ENCODE data around the gene PTPN20.
A peak's percentile ranks its signal among the peaks of the same experiment; 100 is the strongest.

PTPN20 gene

DNA sequence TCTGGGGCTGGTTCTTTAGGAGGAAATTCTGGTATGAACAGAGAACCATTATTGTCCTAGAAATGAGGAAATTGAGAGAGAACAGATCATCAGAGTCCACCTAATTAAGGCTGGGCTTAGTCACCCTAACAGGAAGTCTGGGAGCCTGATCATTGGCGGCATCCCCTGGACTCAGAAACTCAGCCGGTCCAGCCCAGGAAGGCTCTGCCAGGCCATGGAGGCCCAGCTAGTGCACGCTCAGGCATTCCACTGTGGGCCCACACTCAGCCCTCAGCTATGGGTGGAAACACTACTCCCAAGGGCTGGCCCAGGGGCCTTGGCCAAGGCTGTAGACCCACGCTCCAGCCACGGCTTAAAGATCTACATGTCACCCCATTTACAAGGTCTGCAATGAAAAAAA lies 109.2 kb downstream of the PTPN20 start:
- peak; percentile 6 for DNase-seq (ENCODE audit: low spot score)
- in situ Hi-C loops (cut with MboI; ENCODE audit: low pct_unique_long_range_greater_than_20kb, low sequenced_read_pairs, unreplicated experiment): loop anchor here (10.0 kb wide), 1 partner anchor 294 kb away; no protein-coding TSS in a partner anchor
- TF ChIP-seq, protein P1, sequence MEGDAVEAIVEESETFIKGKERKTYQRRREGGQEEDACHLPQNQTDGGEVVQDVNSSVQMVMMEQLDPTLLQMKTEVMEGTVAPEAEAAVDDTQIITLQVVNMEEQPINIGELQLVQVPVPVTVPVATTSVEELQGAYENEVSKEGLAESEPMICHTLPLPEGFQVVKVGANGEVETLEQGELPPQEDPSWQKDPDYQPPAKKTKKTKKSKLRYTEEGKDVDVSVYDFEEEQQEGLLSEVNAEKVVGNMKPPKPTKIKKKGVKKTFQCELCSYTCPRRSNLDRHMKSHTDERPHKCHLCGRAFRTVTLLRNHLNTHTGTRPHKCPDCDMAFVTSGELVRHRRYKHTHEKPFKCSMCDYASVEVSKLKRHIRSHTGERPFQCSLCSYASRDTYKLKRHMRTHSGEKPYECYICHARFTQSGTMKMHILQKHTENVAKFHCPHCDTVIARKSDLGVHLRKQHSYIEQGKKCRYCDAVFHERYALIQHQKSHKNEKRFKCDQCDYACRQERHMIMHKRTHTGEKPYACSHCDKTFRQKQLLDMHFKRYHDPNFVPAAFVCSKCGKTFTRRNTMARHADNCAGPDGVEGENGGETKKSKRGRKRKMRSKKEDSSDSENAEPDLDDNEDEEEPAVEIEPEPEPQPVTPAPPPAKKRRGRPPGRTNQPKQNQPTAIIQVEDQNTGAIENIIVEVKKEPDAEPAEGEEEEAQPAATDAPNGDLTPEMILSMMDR (IDR thresholded peaks at IDR 0.05; ENCODE audit: extremely low read depth, insufficient read depth, missing control alignments): no peak

DNA sequence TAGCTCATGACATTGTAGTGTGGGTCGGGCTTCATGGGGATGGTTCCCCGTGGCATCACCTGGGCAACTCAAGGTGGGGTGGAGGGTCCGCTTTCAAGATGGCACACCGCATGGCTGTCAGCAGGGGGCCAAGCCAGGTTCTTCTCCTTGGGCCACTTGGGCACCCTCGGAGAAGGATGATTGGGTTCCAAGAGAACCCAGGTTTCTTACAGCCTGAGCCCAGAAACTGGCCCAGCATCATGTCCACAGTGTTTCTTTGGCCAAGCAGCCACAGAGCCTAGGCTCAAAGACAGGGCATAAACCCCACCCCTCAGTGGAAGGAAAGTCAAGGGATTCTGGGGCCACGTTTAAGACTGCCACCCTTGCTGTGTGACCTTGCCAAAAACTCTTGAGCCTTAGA lies 110.6 kb downstream of the PTPN20 start:
- DNase-seq (ENCODE audit: low spot score): no peak
- in situ Hi-C loops (cut with MboI; ENCODE audit: low pct_unique_long_range_greater_than_20kb, low sequenced_read_pairs, unreplicated experiment): loop anchor here (10.0 kb wide), 1 partner anchor 293 kb away; no protein-coding TSS in a partner anchor
- TF ChIP-seq, protein P1 (IDR thresholded peaks at IDR 0.05; ENCODE audit: extremely low read depth, insufficient read depth, missing control alignments): no peak

DNA sequence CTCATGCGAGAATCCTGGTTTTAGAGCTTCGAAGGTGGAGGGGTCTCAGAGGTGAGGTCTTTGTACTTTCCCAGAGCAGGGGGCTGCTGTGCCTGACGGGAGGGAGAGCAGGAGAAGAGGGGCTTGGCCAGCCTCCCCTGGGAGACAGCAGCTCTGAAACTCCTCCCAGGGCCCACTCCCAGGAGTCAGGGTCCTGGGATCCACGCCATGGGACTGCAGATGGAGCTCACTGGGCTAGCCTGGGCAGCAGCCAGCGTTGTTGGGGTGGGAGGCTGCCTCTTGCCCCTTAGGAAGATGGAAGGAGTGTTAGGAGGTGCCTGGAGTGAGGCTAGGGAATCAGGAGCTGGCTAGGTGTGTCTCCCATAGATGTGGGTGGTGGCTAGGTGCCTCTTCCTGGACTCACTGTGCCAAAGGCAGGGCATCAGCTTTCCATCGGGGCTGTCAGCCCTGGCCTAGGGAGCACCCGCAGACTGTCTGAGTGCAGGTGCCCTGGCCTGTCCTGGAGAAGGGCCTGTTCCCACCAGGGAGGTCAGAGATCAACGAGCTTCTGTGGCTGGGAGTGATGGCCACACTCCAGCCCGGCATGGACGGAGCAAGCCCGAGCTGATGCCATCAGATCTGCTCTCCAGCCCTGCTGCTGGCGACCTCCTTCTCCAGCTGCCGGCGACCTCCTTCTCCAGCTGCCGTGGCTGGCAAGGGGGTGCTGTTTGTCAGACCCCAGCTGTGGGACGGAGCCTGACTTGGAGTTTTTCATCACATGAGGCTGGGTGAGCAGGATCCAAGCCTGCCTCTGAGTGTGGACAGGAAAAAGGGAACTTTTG lies 111.3 kb downstream of the PTPN20 start:
- no peak for DNase-seq (ENCODE audit: low spot score)
- in situ Hi-C loops (cut with MboI; ENCODE audit: low pct_unique_long_range_greater_than_20kb, low sequenced_read_pairs, unreplicated experiment): loop anchor here (10.0 kb wide), 1 partner anchor 292 kb away; no protein-coding TSS in a partner anchor
- TF ChIP-seq, protein P1 (IDR thresholded peaks at IDR 0.05; ENCODE audit: extremely low read depth, insufficient read depth, missing control alignments): no peak

DNA sequence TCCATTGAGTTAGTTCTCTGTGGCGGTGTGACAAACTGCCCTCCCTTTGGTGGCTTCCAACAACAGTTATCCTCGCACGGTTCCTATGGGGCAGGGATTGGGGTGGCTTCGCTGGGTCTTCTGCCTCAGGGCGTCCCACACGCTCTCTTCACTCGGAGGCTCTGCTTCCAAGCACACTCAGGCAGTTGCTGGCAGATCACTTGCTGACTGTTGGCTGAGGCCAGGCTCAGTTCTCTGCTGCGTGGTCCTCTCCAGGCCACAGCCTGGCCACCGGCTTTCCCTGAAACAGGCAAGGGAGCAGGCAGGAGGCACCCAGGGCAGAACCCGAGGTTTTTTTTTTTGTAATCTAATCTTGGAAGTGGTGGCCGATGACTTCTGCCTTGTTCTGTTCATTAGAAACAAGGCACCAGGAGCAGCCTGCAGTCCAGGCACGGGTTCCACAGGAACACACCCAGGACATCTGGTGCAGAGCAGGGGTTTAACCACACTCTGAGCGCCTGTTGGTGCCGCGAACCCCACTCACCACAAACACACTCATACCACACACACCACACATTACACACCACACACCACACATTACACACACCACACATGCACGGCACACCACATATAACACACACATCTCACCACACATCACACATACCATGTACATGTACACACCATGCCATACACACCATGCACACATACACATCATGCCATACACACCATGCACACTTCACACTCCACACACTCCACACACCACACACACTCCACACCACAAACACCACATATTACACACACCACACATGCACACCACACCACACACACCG lies 112.2 kb downstream of the PTPN20 start:
- no peak for DNase-seq (ENCODE audit: low spot score)
- TF ChIP-seq, protein P1 (IDR thresholded peaks at IDR 0.05; ENCODE audit: extremely low read depth, insufficient read depth, missing control alignments): no peak
- in situ Hi-C loops (cut with MboI; ENCODE audit: low pct_unique_long_range_greater_than_20kb, low sequenced_read_pairs, unreplicated experiment): loop anchor here (10.0 kb wide), 1 partner anchor 291 kb away; no protein-coding TSS in a partner anchor

DNA sequence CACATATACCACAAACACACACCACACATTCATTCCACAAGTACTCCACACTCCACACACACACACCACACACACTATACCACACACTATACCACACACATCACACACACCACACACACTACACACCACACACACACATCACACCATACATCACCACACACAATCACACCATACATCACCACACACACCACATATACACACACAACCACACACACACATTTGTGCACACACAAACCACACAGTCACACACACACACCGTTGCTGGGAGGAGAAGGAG lies 112.8 kb downstream of the PTPN20 start:
- in situ Hi-C loops (cut with MboI; ENCODE audit: low pct_unique_long_range_greater_than_20kb, low sequenced_read_pairs, unreplicated experiment): loop anchor here (10.0 kb wide), 1 partner anchor 291 kb away; no protein-coding TSS in a partner anchor
- no peak for DNase-seq (ENCODE audit: low spot score)
- TF ChIP-seq, protein P1 (IDR thresholded peaks at IDR 0.05; ENCODE audit: extremely low read depth, insufficient read depth, missing control alignments): no peak

DNA sequence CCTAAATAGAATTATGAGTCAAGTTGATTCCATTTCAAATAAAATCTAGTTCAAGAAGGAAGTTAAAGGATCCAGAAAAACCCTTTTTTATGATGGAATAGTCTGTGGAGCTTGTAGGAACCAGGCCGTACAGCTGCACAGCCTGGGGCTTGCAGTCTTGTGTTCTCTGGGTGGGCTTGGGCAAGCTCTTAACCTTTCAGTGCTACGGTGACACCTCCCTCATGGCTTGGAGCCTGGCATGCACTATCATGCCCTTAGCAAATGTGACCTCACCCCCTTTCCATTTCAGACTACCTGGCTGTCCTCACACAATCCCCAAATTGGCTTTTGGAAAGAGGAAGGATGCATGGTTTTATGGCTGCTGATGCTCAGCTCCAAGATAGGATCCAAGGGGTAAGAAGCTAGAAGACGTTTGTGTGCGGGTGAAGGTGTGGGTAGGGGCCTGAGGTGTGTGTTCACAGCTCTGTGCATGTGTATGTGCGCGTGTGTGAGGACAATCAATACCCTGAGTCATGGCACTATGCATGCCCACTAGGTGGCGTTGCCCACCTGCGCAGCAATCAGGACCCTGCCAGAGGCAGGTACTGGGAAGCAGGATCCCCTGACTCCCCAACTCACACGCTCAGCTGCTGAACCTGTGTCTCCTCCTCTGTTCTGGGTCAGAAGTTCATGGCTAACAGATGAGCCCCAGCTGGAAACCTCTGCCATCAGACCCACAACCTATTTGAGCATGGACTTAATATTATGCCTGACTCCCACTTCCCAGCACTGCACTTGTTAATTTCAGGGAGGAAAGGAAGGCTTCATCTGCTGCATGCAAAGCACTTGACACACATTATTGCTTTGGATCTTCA lies 113.4 kb downstream of the PTPN20 start:
- in situ Hi-C loops (cut with MboI; ENCODE audit: low pct_unique_long_range_greater_than_20kb, low sequenced_read_pairs, unreplicated experiment): loop anchor here (10.0 kb wide), 1 partner anchor 290 kb away; no protein-coding TSS in a partner anchor

More for the DNA sequence above, 113.4 kb downstream of the PTPN20 start:
- DNase-seq (ENCODE audit: low spot score): peak; percentile 85
- TF ChIP-seq, protein P1 (IDR thresholded peaks at IDR 0.05; ENCODE audit: extremely low read depth, insufficient read depth, missing control alignments): peak; percentile 94
